ENCODE measurements around the gene ERMN.
"Not testable (repeated sequence)": the region's sequence is repeated elsewhere in the genome, so short reads cannot be mapped to it uniquely, and the experiment has no call there.

The ERMN gene

DNA sequence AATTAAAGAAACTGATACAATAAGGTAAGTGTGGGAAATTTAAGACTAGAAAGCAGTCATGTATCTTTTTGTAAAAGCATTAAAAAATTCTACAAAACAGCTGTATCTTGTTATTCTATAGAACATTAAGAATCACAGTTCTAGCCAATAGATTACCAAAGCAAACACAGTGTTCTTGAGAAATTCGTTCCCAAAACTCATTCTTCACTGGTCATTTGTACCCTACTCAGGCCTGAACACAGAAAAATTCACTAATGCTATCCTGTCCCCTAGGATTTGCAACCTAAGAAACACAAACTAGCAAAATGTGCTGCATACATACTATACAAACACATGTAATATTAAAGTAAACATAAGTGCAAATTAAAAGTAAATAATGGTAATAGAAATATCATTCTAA is 29.1 kb downstream of the ERMN start:
- DNase-seq (ENCODE audit: low read depth, low spot score) = no peak

DNA sequence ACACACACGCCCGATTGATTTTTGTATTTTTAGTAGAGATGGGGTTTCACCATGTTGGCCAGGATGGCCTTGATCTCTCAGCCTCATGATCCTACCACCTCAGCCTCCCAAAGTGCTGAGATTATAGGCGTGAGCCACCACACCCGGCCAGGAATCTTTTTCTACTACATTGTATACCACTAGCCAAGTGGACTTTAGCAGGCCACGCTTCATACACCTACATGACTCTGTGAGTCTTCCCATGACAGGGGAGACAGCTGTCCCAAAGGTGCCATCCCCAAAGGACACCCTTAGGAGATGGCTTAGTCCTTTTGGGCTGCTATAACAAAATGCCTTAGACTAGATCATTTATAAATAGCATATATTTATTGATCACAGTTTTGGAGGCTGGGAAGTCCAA is 32.8 kb downstream of the ERMN start:
- DNase-seq (ENCODE audit: low read depth, low spot score) = no peak

GRCh38 chr2:157291018-157291417 is 34.6 kb downstream of the ERMN start:
- DNase-seq (ENCODE audit: low read depth, low spot score) = no peak

GRCh38 chr2:157290525-157290924 is 35.1 kb downstream of the ERMN start:
- no peak for DNase-seq (ENCODE audit: low read depth, low spot score)

DNA sequence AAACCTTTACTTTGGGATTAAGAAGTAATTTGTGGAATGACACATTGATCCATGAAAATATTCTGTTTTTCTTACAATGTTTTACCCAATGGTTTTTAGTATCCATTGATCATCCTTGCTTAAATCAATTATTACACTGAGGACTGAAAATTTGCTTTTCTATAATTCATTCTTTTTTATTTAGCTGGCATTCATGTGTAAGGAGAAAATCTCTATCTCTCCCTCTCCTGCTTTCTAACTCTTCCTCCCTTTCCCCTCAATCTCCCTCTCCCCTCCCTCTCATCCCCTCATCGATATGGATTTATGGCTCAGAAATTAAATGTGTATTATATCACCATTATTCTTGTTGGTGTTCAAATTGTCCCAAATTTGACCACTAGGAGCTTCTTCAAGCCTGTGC is 38.5 kb downstream of the ERMN start:
- DNase-seq (ENCODE audit: low read depth, low spot score) = no peak

- no peak for DNase-seq (ENCODE audit: low read depth, low spot score)
These were observed 42.2 kb downstream of the ERMN start for GRCh38 chr2:157283468-157283867.

DNA sequence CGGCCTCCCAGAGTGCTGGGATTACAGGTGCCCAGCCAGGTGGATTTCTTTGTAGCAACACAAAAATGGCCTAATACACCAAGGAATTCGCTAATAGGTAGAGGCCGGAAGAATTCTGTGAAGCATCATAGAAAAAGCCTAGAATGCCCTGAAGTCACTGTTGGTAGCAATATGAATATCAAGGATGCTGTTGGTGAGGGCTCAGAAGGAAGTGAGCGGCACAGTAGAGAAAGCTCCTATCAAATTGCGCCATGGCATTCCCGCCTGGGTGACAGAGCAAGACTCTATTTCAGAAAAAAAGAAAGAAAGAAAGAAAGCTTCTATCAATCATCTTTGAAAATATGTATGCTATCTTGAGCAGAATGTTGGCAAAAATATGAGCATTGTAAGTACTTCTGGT is 44.3 kb downstream of the ERMN start:
- DNase-seq (ENCODE audit: low read depth, low spot score) = no peak

DNA sequence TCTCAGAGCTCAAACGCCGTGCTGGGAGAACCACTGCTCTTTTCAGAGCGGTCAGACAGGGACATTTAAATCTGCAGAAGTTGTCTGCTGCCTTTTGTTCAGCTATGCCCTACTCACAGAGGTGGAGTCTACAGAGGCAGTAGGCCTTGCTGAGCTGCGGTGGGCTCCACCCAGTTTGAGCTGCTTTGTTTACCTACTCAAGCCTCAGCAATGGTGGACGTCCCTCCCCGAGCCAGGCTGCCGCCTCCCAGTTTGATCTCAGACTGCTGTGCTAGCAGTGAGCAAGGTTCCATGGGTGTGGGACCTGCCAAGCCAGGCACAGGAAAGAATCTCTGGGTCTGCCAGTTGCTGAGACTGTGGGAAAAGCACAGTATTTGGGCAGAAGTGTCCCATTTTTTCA is 46.3 kb downstream of the ERMN start:
- not testable (repeated sequence) for DNase-seq (ENCODE audit: low read depth, low spot score)

DNA sequence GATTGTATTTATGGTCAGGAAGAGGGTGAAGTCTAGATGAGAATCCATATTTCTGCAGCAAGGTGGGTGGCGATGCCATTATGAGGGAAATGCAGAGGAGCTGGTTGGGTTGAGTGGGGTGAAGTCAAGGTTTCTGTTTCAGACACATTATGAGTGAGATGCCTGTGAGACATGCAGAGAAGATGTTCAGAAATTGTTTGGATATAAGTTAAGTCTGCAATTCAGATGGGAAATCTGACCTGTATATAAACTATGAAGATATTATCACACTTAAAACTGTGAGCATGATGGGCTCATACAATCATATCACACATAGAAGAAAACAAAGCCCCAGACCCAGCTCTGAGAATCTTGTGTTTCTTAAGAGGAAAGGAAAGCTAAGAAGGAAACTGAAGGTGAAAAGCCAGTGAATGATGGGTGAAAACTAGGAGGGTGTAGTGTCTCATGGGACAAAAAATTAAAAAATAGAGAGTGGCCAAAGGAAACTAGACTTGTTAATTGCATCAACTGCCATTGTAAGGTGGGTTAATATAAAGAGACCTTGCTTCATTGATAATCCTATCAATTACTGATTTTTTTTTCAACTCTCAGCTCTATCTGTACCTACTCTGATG is 53.9 kb downstream of the ERMN start:
- DNase-seq (ENCODE audit: low read depth, low spot score) = no peak

GRCh38 chr2:157269922-157270321 is 55.7 kb downstream of the ERMN start:
- DNase-seq (ENCODE audit: low read depth, low spot score) = no peak

DNA sequence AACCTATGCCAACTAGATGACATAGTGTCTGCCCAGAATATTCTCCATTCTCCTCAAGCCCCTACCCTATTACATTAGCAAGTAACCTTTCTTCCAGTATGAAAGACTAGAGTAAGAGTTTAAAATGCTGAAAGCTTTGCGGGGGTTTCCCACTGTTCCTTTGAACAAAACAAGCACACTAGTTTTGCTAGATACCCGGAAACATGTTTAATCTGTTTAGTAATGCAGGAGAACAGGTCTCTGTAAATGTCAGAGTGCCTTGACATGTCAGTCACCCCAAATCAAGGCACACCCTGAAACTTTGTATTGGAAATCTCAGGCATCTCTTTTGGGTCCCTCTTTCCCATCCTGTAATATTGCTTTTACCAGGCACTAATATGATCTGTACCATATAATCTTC is 56.6 kb downstream of the ERMN start:
- no peak for DNase-seq (ENCODE audit: low read depth, low spot score)
